Peyer's patch (tissue), 4 donors: ENCODE data around the gene SGMS1. TPM values are rescaled to one million over a fixed set of nuclear protein-coding genes. Genes with fewer than 3 reads are reported as not detected.

ENCODE experiments used
- DNase-seq, 3 donors: peaks; one replicate each; pipeline ENCODE4 v3.0.0-alpha.2; 2017 to 2019
- H3K27ac ChIP-seq, 4 donors: fragments of 200-600 bp; sonication (generic); one replicate each; pipeline ENCODE4 v1.5.1; 2016 to 2019
- H3K27me3 ChIP-seq, 2 donors: fragments of 200-600 bp; sonication (generic); one replicate each; pipeline ENCODE4 v1.5.1; 2019
- H3K36me3 ChIP-seq, 3 donors: fragments of 200-600 bp; sonication (generic); one replicate each; pipeline ENCODE4 v1.5.1; 2016 to 2019
- H3K4me1 ChIP-seq, 4 donors: fragments of 200-600 bp; sonication (generic); one replicate each; pipeline ENCODE4 v1.5.1; 2016 to 2019
- H3K4me3 ChIP-seq, 4 donors: fragments of 200-600 bp; sonication (generic); 1 replicate in 3 of 4; 2 replicates in 1 of 4; pipeline ENCODE4 v1.5.1; 2016 to 2019; ENCODE audit warnings: mild to moderate bottlenecking in 1 of 4
- H3K9me3 ChIP-seq, 4 donors: fragments of 200-600 bp; sonication (generic); one replicate each; pipeline ENCODE4 v1.5.1; 2016 to 2019; ENCODE audit warnings: mild to moderate bottlenecking in 1 of 4
- CTCF ChIP-seq, 6 experiments: fragments of 450-650 bp in 4 of 6; fragments of 200-600 bp in 2 of 6; sonication (generic) in 1 of 6; IDR thresholded peaks; one replicate each; pipeline ENCODE4 v1.5.1; 2017 to 2019; ENCODE audit warnings: antibody characterized with exemption in 6 of 6, mild to moderate bottlenecking in 3 of 6, moderate library complexity in 1 of 6
- POLR2A ChIP-seq, 2 donors: fragments of 450-650 bp; IDR thresholded peaks; one replicate each; pipeline ENCODE4 v1.5.1; 2017; ENCODE audit warnings: antibody characterized with exemption in 2 of 2, mild to moderate bottlenecking in 2 of 2, moderate library complexity in 2 of 2
- total RNA-seq, 4 donors: library from RNA; depleted of rRNA; stranded (reverse); fragments of >200 nt; gene quantifications; one replicate each; pipeline ENCODE4 v1.1.0, GENCODE V29; 2016

The SGMS1 gene
- total RNA-seq, 4 donors from 2014 or later = 73.4 to 117 (median 88.4) TPM

- Histone ChIP-seq H3K36me3 (peaks cover 0 to 9% (median 0%) of the 10 kb centered on the region in 3 donors), H3K9me3 (no peaks in the 10 kb centered on the region), H3K27me3 (no peaks in the 10 kb centered on the region), H3K4me1 (peaks cover 0 to 13% (median 0%) of the 10 kb centered on the region in 4 donors), H3K27ac (no peak overlapping the region), H3K4me3 (no peak overlapping the region)
- DNase-seq = no peak
- TF ChIP-seq POLR2A (IDR thresholded peaks at IDR 0.05) (no peak), CTCF (IDR thresholded peaks at IDR 0.05) (no peak)
Measured at GRCh38 chr10:50464004-50464409, 159.7 kb downstream of the SGMS1 start.

GRCh38 chr10:50461834-50462233 is 161.9 kb downstream of the SGMS1 start:
- H3K27ac ChIP-seq = no peak overlapping the region
- no peak for DNase-seq
- H3K27me3 ChIP-seq = no peaks in the 10 kb centered on the region
- peaks cover 0 to 9% (median 0%) of the 10 kb centered on the region in 4 donors for H3K4me1 ChIP-seq
- H3K4me3 ChIP-seq = no peak overlapping the region
- H3K9me3 ChIP-seq = no peaks in the 10 kb centered on the region
- no peak for TF ChIP-seq POLR2A (IDR thresholded peaks at IDR 0.05)
- no peak for TF ChIP-seq CTCF (IDR thresholded peaks at IDR 0.05)
- peaks cover 0 to 9% (median 0%) of the 10 kb centered on the region in 3 donors for H3K36me3 ChIP-seq

GRCh38 chr10:50461123-50461522 is 162.6 kb downstream of the SGMS1 start:
- Histone ChIP-seq H3K27me3 (no peaks in the 10 kb centered on the region), H3K4me1 (peaks cover 0 to 9% (median 0%) of the 10 kb centered on the region in 4 donors), H3K27ac (no peak overlapping the region), H3K4me3 (no peak overlapping the region), H3K36me3 (peaks cover 0 to 9% (median 0%) of the 10 kb centered on the region in 3 donors), H3K9me3 (no peaks in the 10 kb centered on the region)
- no peak for DNase-seq
- no peak for TF ChIP-seq CTCF (IDR thresholded peaks at IDR 0.05)
- no peak for TF ChIP-seq POLR2A (IDR thresholded peaks at IDR 0.05)

- Histone ChIP-seq H3K36me3 (peaks cover 0 to 9% (median 0%) of the 10 kb centered on the region in 3 donors), H3K4me1 (peaks cover 0 to 9% (median 0%) of the 10 kb centered on the region in 4 donors), H3K27me3 (no peaks in the 10 kb centered on the region), H3K9me3 (no peaks in the 10 kb centered on the region), H3K27ac (no peak overlapping the region), H3K4me3 (no peak overlapping the region)
- no peak for DNase-seq
- TF ChIP-seq CTCF (IDR thresholded peaks at IDR 0.05) = no peak
- no peak for TF ChIP-seq POLR2A (IDR thresholded peaks at IDR 0.05)
Measured at GRCh38 chr10:50456719-50457118, 167.0 kb downstream of the SGMS1 start.

- H3K36me3 ChIP-seq = no peaks in the 10 kb centered on the region
Measured at GRCh38 chr10:50453940-50454339, 169.8 kb downstream of the SGMS1 start.

More at GRCh38 chr10:50453940-50454339, 169.8 kb downstream of the SGMS1 start:
- H3K4me3 ChIP-seq = no peak overlapping the region
- H3K4me1 ChIP-seq = no peaks in the 10 kb centered on the region
- DNase-seq = no peak
- no peak for TF ChIP-seq CTCF (IDR thresholded peaks at IDR 0.05)
- no peak for TF ChIP-seq POLR2A (IDR thresholded peaks at IDR 0.05)
- H3K9me3 ChIP-seq = no peaks in the 10 kb centered on the region
- H3K27me3 ChIP-seq = no peaks in the 10 kb centered on the region
- H3K27ac ChIP-seq = no peak overlapping the region
